SK-N-SH (cell line): Measurements from ENCODE around the gene NBDY.

Experiments
- MEF2A ChIP-seq: IDR thresholded peaks from 2 replicates; pipeline ENCODE4 v1.4.0; 2012; ENCODE audit warnings: low read depth, borderline replicate concordance
- POLR2AphosphoS5 ChIP-seq: IDR thresholded peaks from 2 replicates; pipeline ENCODE4 v1.6.1; 2012; ENCODE audit warnings: low read depth, low read length
- RAD21 ChIP-seq: IDR thresholded peaks from 2 replicates; pipeline ENCODE4 v1.6.1; 2012; ENCODE audit warnings: mild to moderate bottlenecking, low read length
- SMC3 ChIP-seq: IDR thresholded peaks from 2 replicates; pipeline ENCODE4 v1.6.1; 2012; ENCODE audit warnings: low read depth, low read length, improper control_type of control experiment
- TCF12 ChIP-seq: IDR thresholded peaks from 2 replicates; pipeline ENCODE4 v1.4.0; 2012
- TEAD4 ChIP-seq: IDR thresholded peaks from 2 replicates; pipeline ENCODE4 v1.4.0; 2012; ENCODE audit warnings: mild to moderate bottlenecking, borderline replicate concordance; ENCODE audit not compliant: insufficient read depth
- YY1 ChIP-seq: IDR thresholded peaks from 2 replicates; pipeline ENCODE4 v1.4.0; 2012; ENCODE audit warnings: low read depth, mild to moderate bottlenecking
- TF ChIP-seq, protein P1 (sequence below): fragments of 200-600 bp; sonication (generic); IDR thresholded peaks from 2 replicates; pipeline ENCODE4 v1.6.1; 2017; ENCODE audit warnings: antibody characterized with exemption, mild to moderate bottlenecking, moderate library complexity
- TF ChIP-seq, protein P2 (sequence below): IDR thresholded peaks from 2 replicates; pipeline ENCODE4 v1.4.0; 2012; ENCODE audit warnings: low read depth
- TF ChIP-seq, protein P3 (sequence below): IDR thresholded peaks from 2 replicates; pipeline ENCODE4 v1.6.1; 2012; ENCODE audit warnings: mild to moderate bottlenecking, low read depth, low read length, moderate library complexity
- TF ChIP-seq, protein P4 (sequence below): fragments of 150-350 bp; IDR thresholded peaks from 2 replicates; pipeline ENCODE4 v1.6.1; 2016; ENCODE audit warnings: mild to moderate bottlenecking, low read depth, low read length
- TF ChIP-seq, protein P5 (sequence below): IDR thresholded peaks from 2 replicates; pipeline ENCODE4 v1.4.0; 2012; ENCODE audit warnings: low read depth, borderline replicate concordance

DNA sequence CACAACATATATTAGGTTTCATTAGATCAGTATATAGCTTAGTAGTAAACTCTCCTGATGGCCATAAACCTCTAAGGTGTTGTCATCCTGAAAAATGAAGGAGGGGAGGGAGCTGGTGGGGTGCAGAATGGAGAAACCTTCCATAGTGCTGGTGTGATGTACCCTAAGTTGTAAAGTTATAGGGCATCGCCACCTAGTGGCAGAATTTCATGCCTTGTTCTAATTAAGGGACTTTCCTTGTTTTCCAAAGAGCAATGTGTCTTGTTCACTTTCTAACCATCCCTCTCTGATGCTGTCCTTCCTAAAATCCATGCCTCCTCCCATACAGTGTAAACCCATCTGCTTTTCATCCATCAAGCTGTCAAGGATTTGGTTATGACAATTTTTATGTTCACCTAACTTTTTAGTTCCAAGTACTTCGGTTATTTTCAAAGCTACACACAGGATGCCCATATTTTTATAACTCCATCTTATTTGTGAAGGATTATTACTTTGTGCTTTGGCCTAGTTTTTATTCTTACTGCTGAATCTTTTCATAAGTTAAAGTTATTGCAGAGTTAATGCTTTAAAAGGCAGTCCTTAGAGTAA is 4.5 kb downstream of the NBDY start:
- TF ChIP-seq, protein P1, sequence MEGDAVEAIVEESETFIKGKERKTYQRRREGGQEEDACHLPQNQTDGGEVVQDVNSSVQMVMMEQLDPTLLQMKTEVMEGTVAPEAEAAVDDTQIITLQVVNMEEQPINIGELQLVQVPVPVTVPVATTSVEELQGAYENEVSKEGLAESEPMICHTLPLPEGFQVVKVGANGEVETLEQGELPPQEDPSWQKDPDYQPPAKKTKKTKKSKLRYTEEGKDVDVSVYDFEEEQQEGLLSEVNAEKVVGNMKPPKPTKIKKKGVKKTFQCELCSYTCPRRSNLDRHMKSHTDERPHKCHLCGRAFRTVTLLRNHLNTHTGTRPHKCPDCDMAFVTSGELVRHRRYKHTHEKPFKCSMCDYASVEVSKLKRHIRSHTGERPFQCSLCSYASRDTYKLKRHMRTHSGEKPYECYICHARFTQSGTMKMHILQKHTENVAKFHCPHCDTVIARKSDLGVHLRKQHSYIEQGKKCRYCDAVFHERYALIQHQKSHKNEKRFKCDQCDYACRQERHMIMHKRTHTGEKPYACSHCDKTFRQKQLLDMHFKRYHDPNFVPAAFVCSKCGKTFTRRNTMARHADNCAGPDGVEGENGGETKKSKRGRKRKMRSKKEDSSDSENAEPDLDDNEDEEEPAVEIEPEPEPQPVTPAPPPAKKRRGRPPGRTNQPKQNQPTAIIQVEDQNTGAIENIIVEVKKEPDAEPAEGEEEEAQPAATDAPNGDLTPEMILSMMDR: peak; percentile 69
- peak; percentile 69 for TF ChIP-seq RAD21
- TF ChIP-seq, protein P2, sequence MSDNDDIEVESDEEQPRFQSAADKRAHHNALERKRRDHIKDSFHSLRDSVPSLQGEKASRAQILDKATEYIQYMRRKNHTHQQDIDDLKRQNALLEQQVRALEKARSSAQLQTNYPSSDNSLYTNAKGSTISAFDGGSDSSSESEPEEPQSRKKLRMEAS: no peak
- TF ChIP-seq, protein P3, sequence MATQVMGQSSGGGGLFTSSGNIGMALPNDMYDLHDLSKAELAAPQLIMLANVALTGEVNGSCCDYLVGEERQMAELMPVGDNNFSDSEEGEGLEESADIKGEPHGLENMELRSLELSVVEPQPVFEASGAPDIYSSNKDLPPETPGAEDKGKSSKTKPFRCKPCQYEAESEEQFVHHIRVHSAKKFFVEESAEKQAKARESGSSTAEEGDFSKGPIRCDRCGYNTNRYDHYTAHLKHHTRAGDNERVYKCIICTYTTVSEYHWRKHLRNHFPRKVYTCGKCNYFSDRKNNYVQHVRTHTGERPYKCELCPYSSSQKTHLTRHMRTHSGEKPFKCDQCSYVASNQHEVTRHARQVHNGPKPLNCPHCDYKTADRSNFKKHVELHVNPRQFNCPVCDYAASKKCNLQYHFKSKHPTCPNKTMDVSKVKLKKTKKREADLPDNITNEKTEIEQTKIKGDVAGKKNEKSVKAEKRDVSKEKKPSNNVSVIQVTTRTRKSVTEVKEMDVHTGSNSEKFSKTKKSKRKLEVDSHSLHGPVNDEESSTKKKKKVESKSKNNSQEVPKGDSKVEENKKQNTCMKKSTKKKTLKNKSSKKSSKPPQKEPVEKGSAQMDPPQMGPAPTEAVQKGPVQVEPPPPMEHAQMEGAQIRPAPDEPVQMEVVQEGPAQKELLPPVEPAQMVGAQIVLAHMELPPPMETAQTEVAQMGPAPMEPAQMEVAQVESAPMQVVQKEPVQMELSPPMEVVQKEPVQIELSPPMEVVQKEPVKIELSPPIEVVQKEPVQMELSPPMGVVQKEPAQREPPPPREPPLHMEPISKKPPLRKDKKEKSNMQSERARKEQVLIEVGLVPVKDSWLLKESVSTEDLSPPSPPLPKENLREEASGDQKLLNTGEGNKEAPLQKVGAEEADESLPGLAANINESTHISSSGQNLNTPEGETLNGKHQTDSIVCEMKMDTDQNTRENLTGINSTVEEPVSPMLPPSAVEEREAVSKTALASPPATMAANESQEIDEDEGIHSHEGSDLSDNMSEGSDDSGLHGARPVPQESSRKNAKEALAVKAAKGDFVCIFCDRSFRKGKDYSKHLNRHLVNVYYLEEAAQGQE: no peak
- TF ChIP-seq SMC3: peak; percentile 25; the same call in 1 of the 2 replicates
- TF ChIP-seq MEF2A: no peak
- TF ChIP-seq, protein P4, sequence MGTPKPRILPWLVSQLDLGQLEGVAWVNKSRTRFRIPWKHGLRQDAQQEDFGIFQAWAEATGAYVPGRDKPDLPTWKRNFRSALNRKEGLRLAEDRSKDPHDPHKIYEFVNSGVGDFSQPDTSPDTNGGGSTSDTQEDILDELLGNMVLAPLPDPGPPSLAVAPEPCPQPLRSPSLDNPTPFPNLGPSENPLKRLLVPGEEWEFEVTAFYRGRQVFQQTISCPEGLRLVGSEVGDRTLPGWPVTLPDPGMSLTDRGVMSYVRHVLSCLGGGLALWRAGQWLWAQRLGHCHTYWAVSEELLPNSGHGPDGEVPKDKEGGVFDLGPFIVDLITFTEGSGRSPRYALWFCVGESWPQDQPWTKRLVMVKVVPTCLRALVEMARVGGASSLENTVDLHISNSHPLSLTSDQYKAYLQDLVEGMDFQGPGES: no peak
- TF ChIP-seq YY1: no peak
- TF ChIP-seq TCF12: no peak
- no peak for TF ChIP-seq TEAD4
- TF ChIP-seq, protein P5, sequence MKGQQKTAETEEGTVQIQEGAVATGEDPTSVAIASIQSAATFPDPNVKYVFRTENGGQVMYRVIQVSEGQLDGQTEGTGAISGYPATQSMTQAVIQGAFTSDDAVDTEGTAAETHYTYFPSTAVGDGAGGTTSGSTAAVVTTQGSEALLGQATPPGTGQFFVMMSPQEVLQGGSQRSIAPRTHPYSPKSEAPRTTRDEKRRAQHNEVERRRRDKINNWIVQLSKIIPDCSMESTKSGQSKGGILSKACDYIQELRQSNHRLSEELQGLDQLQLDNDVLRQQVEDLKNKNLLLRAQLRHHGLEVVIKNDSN: no peak
- no peak for TF ChIP-seq POLR2AphosphoS5
